Measurements from ENCODE around the gene CDC42EP3. TPM values are rescaled to one million over a fixed set of nuclear protein-coding genes. Genes with fewer than 3 reads are reported as not detected.

The CDC42EP3 gene
- total and polyA plus RNA-seq, 8 donors = 6.7 to 89.7 (median 17.2) TPM

GRCh38 chr2:37653093-37653492 is 18.3 kb downstream of the CDC42EP3 start:
- Histone ChIP-seq H3K9me3 (no peaks in the 10 kb centered on the region), H3K36me3 (no peaks in the 10 kb centered on the region), H3K4me1 (peaks cover 39 to 93% (median 73%) of the 10 kb centered on the region in 4 donors), H3K27ac (peak overlapping the region in 4 of 5 donors; percentile 54 to 78 (median 66)), H3K4me3 (no peak overlapping the region), H3K27me3 (no peaks in the 10 kb centered on the region)
- WGBS, 5 donors = 41 to 63% (median 47%) methylated on average over 6 of the region's 6 CpGs
- TF ChIP-seq EP300 (IDR thresholded peaks at IDR 0.05) = no peak
- no peak for TF ChIP-seq POLR2AphosphoS5 (IDR thresholded peaks at IDR 0.05)
- TF ChIP-seq, protein P1, sequence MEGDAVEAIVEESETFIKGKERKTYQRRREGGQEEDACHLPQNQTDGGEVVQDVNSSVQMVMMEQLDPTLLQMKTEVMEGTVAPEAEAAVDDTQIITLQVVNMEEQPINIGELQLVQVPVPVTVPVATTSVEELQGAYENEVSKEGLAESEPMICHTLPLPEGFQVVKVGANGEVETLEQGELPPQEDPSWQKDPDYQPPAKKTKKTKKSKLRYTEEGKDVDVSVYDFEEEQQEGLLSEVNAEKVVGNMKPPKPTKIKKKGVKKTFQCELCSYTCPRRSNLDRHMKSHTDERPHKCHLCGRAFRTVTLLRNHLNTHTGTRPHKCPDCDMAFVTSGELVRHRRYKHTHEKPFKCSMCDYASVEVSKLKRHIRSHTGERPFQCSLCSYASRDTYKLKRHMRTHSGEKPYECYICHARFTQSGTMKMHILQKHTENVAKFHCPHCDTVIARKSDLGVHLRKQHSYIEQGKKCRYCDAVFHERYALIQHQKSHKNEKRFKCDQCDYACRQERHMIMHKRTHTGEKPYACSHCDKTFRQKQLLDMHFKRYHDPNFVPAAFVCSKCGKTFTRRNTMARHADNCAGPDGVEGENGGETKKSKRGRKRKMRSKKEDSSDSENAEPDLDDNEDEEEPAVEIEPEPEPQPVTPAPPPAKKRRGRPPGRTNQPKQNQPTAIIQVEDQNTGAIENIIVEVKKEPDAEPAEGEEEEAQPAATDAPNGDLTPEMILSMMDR (IDR thresholded peaks at IDR 0.05) = no peak
- no peak for TF ChIP-seq POLR2A (IDR thresholded peaks at IDR 0.05)
- intact Hi-C loops (cut with DNase I; ENCODE audit: low total_unique reads) = no loop called here
- DNase-seq = no peak

- Histone ChIP-seq H3K27me3 (no peaks in the 10 kb centered on the region), H3K4me1 (peaks cover 40 to 95% (median 76%) of the 10 kb centered on the region in 4 donors), H3K27ac (peak overlapping the region in 4 of 5 donors; percentile 54 to 78 (median 66)), H3K9me3 (no peaks in the 10 kb centered on the region), H3K36me3 (peaks cover 0 to 6% (median 0%) of the 10 kb centered on the region in 4 donors), H3K4me3 (no peak overlapping the region)
- DNase-seq = no peak
- TF ChIP-seq EP300 (IDR thresholded peaks at IDR 0.05) (no peak), POLR2AphosphoS5 (IDR thresholded peaks at IDR 0.05) (peak in 1 of 3 donors; percentile 47), POLR2A (IDR thresholded peaks at IDR 0.05) (no peak)
- TF ChIP-seq, protein P1 (IDR thresholded peaks at IDR 0.05) = no peak
- WGBS, 5 donors = 67 to 83% (median 81%) methylated on average over 5 of the region's 5 CpGs
- intact Hi-C loops (cut with DNase I; ENCODE audit: low total_unique reads) = no loop called here
Observed at GRCh38 chr2:37652199-37652640, 19.2 kb downstream of the CDC42EP3 start.

DNA sequence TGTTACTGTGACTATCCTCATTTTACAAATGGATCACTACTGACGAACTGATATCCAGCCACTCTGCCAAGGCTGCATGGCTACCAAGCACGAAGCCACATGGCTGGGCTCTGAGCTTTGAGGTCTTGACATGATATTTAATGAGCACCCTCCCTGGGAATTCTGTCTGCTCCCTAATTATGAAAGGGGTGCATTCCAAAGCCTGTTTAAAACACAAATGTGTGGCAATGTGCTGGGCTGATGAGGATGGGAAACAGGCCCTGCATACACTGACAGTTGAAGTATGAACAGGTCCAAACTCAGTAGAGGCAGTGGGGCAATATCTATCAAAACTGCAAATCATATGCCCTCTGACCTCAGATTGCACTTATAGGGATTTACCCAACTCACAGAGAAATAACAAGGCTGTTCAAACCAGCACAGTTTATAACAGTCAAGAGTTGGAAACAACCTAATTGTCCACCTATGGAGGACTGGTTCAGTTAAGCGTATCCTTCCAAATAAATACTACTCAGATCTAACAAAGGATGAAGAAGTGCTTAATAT is 20.8 kb downstream of the CDC42EP3 start:
- Histone ChIP-seq H3K27ac (peak overlapping the region; percentile 6 to 78 (median 20)), H3K36me3 (peaks cover 6 to 17% (median 9%) of the 10 kb centered on the region in 4 donors), H3K27me3 (no peaks in the 10 kb centered on the region), H3K9me3 (no peaks in the 10 kb centered on the region), H3K4me3 (no peak overlapping the region), H3K4me1 (peaks cover 31 to 94% (median 66%) of the 10 kb centered on the region in 4 donors)
- DNase-seq = no peak
- TF ChIP-seq EP300 (IDR thresholded peaks at IDR 0.05) (no peak), POLR2AphosphoS5 (IDR thresholded peaks at IDR 0.05) (no peak), POLR2A (IDR thresholded peaks at IDR 0.05) (no peak)
- TF ChIP-seq, protein P1 (IDR thresholded peaks at IDR 0.05) = no peak
- WGBS, 5 donors = 83 to 96% (median 95%) methylated on average over 3 of the region's 3 CpGs
- intact Hi-C loops (cut with DNase I; ENCODE audit: low total_unique reads) = no loop called here

DNA sequence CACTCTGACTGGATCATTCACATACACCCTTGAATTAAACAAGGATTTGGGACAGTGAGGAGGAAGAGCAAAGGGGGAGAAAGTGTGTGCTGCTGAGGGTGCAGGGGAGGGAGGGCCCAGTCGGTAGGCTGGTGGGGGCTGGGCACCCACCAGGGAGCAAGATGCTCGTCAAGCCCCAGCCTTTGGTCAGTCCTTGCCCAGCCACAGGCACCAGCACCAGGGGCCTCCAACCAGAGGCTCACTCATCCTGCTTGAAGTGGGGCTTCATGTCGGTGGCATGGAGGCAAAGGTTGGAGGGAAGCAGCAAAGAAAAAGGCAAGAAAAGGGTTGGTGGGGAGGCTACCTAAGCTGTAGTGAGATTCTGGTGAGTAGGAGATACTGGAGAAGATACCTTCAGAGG is 21.9 kb downstream of the CDC42EP3 start:
- intact Hi-C loops (cut with DNase I; ENCODE audit: low total_unique reads) = no loop called here
- Histone ChIP-seq H3K27me3 (no peaks in the 10 kb centered on the region), H3K9me3 (no peaks in the 10 kb centered on the region), H3K27ac (peak overlapping the region in 4 of 5 donors; percentile 25 to 78 (median 52)), H3K36me3 (peaks cover 7 to 18% (median 14%) of the 10 kb centered on the region in 4 donors), H3K4me1 (peaks cover 31 to 94% (median 59%) of the 10 kb centered on the region in 4 donors), H3K4me3 (no peak overlapping the region)
- 85 to 88% (median 87%) methylated on average over 3 of the region's 3 CpGs for WGBS, 5 donors
- TF ChIP-seq, protein P1 (IDR thresholded peaks at IDR 0.05) = no peak
- TF ChIP-seq POLR2AphosphoS5 (IDR thresholded peaks at IDR 0.05) = no peak
- no peak for DNase-seq

All from stomach (tissue), 9 donors.